ENCODE measurements around the gene PIPOX.

PIPOX gene

DNA sequence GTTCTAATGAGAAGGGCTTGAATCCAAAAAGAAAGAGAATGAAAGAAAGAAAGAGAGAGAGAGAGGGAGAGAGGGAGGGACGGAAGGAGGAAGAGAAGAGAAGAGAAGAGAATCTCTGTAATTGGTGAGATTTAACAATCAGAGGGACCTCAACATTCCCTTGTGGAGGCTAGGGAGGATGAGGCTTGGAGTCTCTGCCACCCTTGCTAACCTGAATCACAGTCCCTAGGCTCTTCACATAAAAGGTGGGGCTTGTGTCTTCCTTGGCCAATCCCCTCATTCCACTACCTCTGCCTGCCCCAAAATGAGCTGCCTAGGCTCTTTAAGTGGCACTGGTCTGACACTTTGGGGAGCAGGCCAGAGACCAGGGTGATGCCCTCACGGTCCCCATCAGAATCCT is 30.1 kb downstream of the PIPOX start:
- no peaks in the 10 kb centered on the region for H3K79me2 ChIP-seq (ENCODE audit: low read length)
- H2AFZ ChIP-seq (ENCODE audit: low read depth, low read length), result no peak overlapping the region
- no peaks in the 10 kb centered on the region for H3K4me1 ChIP-seq (ENCODE audit: low read length)
- H4K20me1 ChIP-seq (ENCODE audit: insufficient read depth, low read length), result no peaks in the 10 kb centered on the region
- no peaks in the 10 kb centered on the region for H3K36me3 ChIP-seq (replicated peaks; ENCODE audit: low read depth, low read length)
- TF ChIP-seq EZH2phosphoT487 (IDR thresholded peaks at IDR 0.05; ENCODE audit: low read depth), result no peak
- TF ChIP-seq, protein P1, sequence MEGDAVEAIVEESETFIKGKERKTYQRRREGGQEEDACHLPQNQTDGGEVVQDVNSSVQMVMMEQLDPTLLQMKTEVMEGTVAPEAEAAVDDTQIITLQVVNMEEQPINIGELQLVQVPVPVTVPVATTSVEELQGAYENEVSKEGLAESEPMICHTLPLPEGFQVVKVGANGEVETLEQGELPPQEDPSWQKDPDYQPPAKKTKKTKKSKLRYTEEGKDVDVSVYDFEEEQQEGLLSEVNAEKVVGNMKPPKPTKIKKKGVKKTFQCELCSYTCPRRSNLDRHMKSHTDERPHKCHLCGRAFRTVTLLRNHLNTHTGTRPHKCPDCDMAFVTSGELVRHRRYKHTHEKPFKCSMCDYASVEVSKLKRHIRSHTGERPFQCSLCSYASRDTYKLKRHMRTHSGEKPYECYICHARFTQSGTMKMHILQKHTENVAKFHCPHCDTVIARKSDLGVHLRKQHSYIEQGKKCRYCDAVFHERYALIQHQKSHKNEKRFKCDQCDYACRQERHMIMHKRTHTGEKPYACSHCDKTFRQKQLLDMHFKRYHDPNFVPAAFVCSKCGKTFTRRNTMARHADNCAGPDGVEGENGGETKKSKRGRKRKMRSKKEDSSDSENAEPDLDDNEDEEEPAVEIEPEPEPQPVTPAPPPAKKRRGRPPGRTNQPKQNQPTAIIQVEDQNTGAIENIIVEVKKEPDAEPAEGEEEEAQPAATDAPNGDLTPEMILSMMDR (IDR thresholded peaks at IDR 0.05; ENCODE audit: low read depth, low read length), result no peak
- no peak overlapping the region for H3K9ac ChIP-seq (ENCODE audit: low read length)
- H3K9me3 ChIP-seq (ENCODE audit: insufficient read depth, low read length), result no peaks in the 10 kb centered on the region
- no peak overlapping the region for H3K27ac ChIP-seq (ENCODE audit: low read length)
- no peak overlapping the region for H3K4me2 ChIP-seq (ENCODE audit: low read length)
- H3K27me3 ChIP-seq (ENCODE audit: low read depth, low read length), result 0 out of 2 replicates have a peak, but pooled peaks cover 5% of the 10 kb centered on the region
- H3K4me3 ChIP-seq (ENCODE audit: low read length), result no peak overlapping the region

DNA sequence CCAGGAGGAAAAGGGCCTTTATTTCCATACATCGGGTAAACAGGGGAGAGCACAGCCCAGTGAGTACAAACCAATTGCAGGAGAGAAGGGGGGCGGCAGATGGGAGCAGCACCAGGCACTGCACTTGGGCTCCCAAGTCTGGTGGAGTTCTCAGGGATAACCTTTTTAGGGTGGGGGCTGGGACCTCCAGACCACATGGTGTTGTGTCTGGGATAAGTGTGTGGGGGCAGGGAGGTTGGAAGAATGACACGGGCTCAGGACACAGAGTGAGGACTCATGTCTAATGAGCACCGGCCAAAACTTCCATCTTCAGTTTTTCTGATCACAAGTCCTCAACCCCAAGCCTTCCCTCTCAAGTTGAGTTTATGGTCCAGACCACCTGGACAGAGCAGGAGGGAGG is 30.6 kb downstream of the PIPOX start:
- Histone ChIP-seq H2AFZ (ENCODE audit: low read depth, low read length) (no peak overlapping the region), H3K4me2 (ENCODE audit: low read length) (no peak overlapping the region), H3K9me3 (ENCODE audit: insufficient read depth, low read length) (no peaks in the 10 kb centered on the region), H3K27ac (ENCODE audit: low read length) (no peak overlapping the region), H4K20me1 (ENCODE audit: insufficient read depth, low read length) (no peaks in the 10 kb centered on the region), H3K9ac (ENCODE audit: low read length) (no peak overlapping the region), H3K4me1 (ENCODE audit: low read length) (no peaks in the 10 kb centered on the region), H3K36me3 (replicated peaks; ENCODE audit: low read depth, low read length) (no peaks in the 10 kb centered on the region), H3K79me2 (ENCODE audit: low read length) (no peaks in the 10 kb centered on the region), H3K4me3 (ENCODE audit: low read length) (no peak overlapping the region), H3K27me3 (ENCODE audit: low read depth, low read length) (0 out of 2 replicates have a peak, but pooled peaks cover 3% of the 10 kb centered on the region)
- no peak for TF ChIP-seq EZH2phosphoT487 (IDR thresholded peaks at IDR 0.05; ENCODE audit: low read depth)
- TF ChIP-seq, protein P1 (IDR thresholded peaks at IDR 0.05; ENCODE audit: low read depth, low read length), result no peak

DNA sequence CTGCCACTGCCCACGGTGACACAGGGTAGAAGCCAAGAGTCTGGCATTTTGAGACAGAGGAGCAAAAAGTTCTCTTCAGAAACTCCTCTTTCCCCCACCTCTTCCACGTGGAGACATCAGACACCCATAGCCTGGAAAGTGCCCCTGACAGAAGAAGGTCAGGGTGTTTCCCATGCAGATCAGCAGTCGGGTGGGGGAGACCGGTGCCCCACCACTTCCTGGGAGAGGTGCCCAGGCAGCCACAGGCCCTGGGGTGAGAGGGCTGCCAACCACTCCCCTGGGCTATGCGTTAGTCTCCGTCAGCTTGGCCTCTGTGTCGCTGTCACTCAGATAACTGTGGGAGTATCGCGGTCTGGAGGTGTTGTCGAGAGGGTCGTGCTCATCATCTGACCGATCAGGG is 31.5 kb downstream of the PIPOX start:
- Histone ChIP-seq H4K20me1 (ENCODE audit: insufficient read depth, low read length) (no peaks in the 10 kb centered on the region), H3K27me3 (ENCODE audit: low read depth, low read length) (no peaks in the 10 kb centered on the region), H3K4me2 (ENCODE audit: low read length) (no peak overlapping the region), H3K4me1 (ENCODE audit: low read length) (no peaks in the 10 kb centered on the region), H3K36me3 (replicated peaks; ENCODE audit: low read depth, low read length) (no peaks in the 10 kb centered on the region), H3K27ac (ENCODE audit: low read length) (no peak overlapping the region), H3K9me3 (ENCODE audit: insufficient read depth, low read length) (no peaks in the 10 kb centered on the region), H3K4me3 (ENCODE audit: low read length) (no peak overlapping the region), H2AFZ (ENCODE audit: low read depth, low read length) (no peak overlapping the region), H3K9ac (ENCODE audit: low read length) (no peak overlapping the region), H3K79me2 (ENCODE audit: low read length) (no peaks in the 10 kb centered on the region)
- TF ChIP-seq, protein P1 (IDR thresholded peaks at IDR 0.05; ENCODE audit: low read depth, low read length), result no peak
- no peak for TF ChIP-seq EZH2phosphoT487 (IDR thresholded peaks at IDR 0.05; ENCODE audit: low read depth)

DNA sequence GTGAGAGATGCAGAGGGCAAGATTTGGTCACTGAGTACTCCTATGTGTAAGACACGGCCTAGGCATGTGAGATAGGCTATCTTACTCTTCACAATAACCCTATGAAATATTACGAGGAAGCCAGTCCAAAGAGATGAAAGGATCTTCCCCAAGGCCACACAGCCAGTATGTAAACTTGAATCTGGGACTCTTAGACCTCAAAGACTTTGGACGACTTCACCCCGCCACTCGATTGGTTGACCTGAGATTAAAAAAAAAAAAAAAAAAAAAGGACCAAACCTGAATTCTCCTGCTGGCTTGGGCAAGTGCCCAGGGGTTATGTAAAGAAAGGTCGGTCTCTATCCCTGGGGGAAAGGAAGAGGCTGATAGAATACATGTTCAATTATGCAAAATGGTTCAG is 33.1 kb downstream of the PIPOX start:
- Histone ChIP-seq H3K9me3 (ENCODE audit: insufficient read depth, low read length) (no peaks in the 10 kb centered on the region), H3K27ac (ENCODE audit: low read length) (no peak overlapping the region), H4K20me1 (ENCODE audit: insufficient read depth, low read length) (no peaks in the 10 kb centered on the region), H3K27me3 (ENCODE audit: low read depth, low read length) (no peaks in the 10 kb centered on the region), H3K4me2 (ENCODE audit: low read length) (no peak overlapping the region), H2AFZ (ENCODE audit: low read depth, low read length) (no peak overlapping the region), H3K36me3 (replicated peaks; ENCODE audit: low read depth, low read length) (no peaks in the 10 kb centered on the region), H3K9ac (ENCODE audit: low read length) (no peak overlapping the region), H3K4me3 (ENCODE audit: low read length) (no peak overlapping the region), H3K79me2 (ENCODE audit: low read length) (no peaks in the 10 kb centered on the region), H3K4me1 (ENCODE audit: low read length) (no peaks in the 10 kb centered on the region)
- TF ChIP-seq, protein P1 (IDR thresholded peaks at IDR 0.05; ENCODE audit: low read depth, low read length), result no peak
- TF ChIP-seq EZH2phosphoT487 (IDR thresholded peaks at IDR 0.05; ENCODE audit: low read depth), result no peak
